Measurements from ENCODE around the gene RBBP8NL. TPM values are rescaled to one million over a fixed set of nuclear protein-coding genes. Genes with fewer than 3 reads are reported as not detected.
A peak's percentile ranks its signal among the peaks of the same experiment; 100 is the strongest.

RBBP8NL gene
- total RNA-seq, 2 experiments from 2014 or later, result not detected

DNA sequence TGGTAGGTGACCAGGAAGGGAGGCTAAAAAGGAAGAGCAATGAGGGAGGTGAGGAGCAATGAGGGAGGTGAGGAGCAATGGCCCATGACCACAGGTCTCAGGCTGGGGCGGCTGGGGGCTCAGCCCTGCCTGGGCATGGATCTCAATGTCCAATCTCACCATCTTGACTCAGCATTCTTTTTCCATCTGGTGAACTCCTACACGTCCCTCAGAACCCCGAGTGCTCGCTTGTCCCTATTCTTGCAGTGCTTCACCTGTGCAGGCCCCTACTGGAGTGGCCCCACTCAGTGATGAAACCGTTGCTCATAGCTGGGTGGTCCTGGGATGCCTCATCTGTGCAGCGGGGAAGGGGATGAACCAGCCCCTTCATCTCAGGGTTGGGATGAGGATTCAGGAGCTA lies 16.9 kb upstream of the RBBP8NL start:
- DNase-seq (no peak), ATAC-seq (ENCODE audit: poor library complexity) (no peak)
- no peak overlapping the region for H3K4me3 Mint-ChIP-seq
- H3K4me1 Mint-ChIP-seq (ENCODE audit: low read depth), result no peaks in the 10 kb centered on the region
- CTCF ChIA-PET, result no interaction called here
- H3K9me3 Mint-ChIP-seq, result no peaks in the 10 kb centered on the region
- Histone ChIP-seq H3K4me1 (ENCODE audit: insufficient read depth, low read length) (no peaks in the 10 kb centered on the region), H3K9me3 (ENCODE audit: control insufficient read depth in 1 of 2, insufficient read depth in 1 of 2, low read length in 2 of 2) (peaks cover 0 to 3% of the 10 kb centered on the region in 2 experiments), H3K27ac (ENCODE audit: low read depth in 1 of 2, low read length in 2 of 2) (no peak overlapping the region), H3K36me3 (ENCODE audit: insufficient read depth, low read length) (no peaks in the 10 kb centered on the region), H3K4me3 (ENCODE audit: low read length) (no peak overlapping the region), H3K27me3 (ENCODE audit: control insufficient read depth in 1 of 2, insufficient read depth in 2 of 2, low read length in 2 of 2) (peaks cover 2 to 5% of the 10 kb centered on the region in 2 experiments)
- POLR2A ChIA-PET, result no interaction called here
- no peaks in the 10 kb centered on the region for H3K36me3 Mint-ChIP-seq (ENCODE audit: low read depth)
- TF ChIP-seq, protein P1, sequence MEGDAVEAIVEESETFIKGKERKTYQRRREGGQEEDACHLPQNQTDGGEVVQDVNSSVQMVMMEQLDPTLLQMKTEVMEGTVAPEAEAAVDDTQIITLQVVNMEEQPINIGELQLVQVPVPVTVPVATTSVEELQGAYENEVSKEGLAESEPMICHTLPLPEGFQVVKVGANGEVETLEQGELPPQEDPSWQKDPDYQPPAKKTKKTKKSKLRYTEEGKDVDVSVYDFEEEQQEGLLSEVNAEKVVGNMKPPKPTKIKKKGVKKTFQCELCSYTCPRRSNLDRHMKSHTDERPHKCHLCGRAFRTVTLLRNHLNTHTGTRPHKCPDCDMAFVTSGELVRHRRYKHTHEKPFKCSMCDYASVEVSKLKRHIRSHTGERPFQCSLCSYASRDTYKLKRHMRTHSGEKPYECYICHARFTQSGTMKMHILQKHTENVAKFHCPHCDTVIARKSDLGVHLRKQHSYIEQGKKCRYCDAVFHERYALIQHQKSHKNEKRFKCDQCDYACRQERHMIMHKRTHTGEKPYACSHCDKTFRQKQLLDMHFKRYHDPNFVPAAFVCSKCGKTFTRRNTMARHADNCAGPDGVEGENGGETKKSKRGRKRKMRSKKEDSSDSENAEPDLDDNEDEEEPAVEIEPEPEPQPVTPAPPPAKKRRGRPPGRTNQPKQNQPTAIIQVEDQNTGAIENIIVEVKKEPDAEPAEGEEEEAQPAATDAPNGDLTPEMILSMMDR (IDR thresholded peaks at IDR 0.05), result no peak
- intact Hi-C loops (cut with DNase I, micrococcal nuclease), result no loop called here
- peaks cover 12% of the 10 kb centered on the region for H3K27me3 Mint-ChIP-seq
- H3K27ac Mint-ChIP-seq, result no peak overlapping the region

DNA sequence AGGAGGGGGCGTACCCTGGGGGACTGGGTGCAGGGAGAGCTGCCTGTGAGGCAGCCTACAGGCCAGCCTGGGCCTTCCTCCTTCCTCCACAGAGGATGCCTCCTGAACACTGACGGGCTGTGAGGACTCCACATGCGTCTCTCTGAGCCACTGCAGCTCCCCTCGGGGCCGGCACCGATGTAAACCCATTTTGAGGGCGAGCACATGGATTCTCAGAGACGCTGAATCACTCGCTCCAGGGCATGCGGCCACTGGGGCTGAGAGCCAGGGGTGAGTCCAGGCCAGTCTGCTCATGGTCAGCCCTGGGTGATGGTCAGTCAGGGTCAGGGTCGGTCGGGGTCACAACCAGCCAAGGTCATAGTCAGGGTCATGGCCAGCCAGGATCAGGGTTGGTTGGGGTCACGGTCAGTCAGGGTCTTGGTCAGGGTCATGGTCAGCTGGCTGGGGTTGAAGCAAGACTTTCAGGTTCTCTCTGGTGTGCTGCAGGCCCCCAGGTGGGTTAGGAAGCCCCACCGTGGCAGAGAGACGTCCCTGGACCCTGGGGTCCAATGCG lies 14.7 kb upstream of the RBBP8NL start:
- Histone ChIP-seq H3K9me3 (ENCODE audit: control insufficient read depth in 1 of 2, insufficient read depth in 1 of 2, low read length in 2 of 2) (peaks cover 0 to 7% of the 10 kb centered on the region in 2 experiments), H3K27ac (ENCODE audit: low read depth in 1 of 2, low read length in 2 of 2) (no peak overlapping the region), H3K27me3 (ENCODE audit: control insufficient read depth in 1 of 2, insufficient read depth in 2 of 2, low read length in 2 of 2) (peaks cover 2 to 5% of the 10 kb centered on the region in 2 experiments), H3K4me1 (ENCODE audit: insufficient read depth, low read length) (no peaks in the 10 kb centered on the region), H3K4me3 (ENCODE audit: low read length) (no peak overlapping the region), H3K36me3 (ENCODE audit: insufficient read depth, low read length) (no peaks in the 10 kb centered on the region)
- POLR2A ChIA-PET, result no interaction called here
- DNase-seq (no peak), ATAC-seq (ENCODE audit: poor library complexity) (no peak)
- H3K27me3 Mint-ChIP-seq, result peaks cover 6% of the 10 kb centered on the region
- no peak overlapping the region for H3K4me3 Mint-ChIP-seq
- H3K9me3 Mint-ChIP-seq, result no peaks in the 10 kb centered on the region
- TF ChIP-seq, protein P1 (IDR thresholded peaks at IDR 0.05), result no peak
- CTCF ChIA-PET, result no interaction called here
- H3K4me1 Mint-ChIP-seq (ENCODE audit: low read depth), result no peaks in the 10 kb centered on the region
- no peak overlapping the region for H3K27ac Mint-ChIP-seq
- H3K36me3 Mint-ChIP-seq (ENCODE audit: low read depth), result no peaks in the 10 kb centered on the region
- intact Hi-C loops (cut with DNase I, micrococcal nuclease), result no loop called here

DNA sequence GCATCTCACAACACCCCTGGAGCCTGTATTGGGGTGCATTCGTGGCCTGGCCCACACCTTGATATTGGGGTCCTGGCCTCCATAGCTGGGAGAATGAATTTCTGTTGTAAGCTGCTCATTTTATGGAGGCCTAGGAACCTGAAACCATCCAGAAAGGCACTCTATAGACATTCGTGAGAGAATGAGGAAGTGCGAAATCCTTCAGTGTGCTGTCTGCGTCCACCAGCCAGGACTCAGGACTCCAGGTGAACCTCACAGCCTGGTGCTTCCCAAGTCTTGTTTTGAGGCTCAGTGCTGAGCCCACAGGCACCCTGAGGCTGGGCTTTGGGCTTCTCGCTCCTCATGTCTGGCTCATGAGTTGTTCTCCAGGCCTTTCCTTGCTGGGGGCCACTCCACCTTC lies 11.9 kb upstream of the RBBP8NL start:
- POLR2A ChIA-PET, result no interaction called here
- no peak overlapping the region for H3K27ac Mint-ChIP-seq
- intact Hi-C loops (cut with DNase I, micrococcal nuclease), result no loop called here
- H3K27me3 ChIP-seq (ENCODE audit: control insufficient read depth in 1 of 2, insufficient read depth in 2 of 2, low read length in 2 of 2), result peaks cover 2 to 17% of the 10 kb centered on the region in 2 experiments
- H3K27ac ChIP-seq (ENCODE audit: low read depth in 1 of 2, low read length in 2 of 2), result no peak overlapping the region
- CTCF ChIA-PET, result no interaction called here
- TF ChIP-seq, protein P1 (IDR thresholded peaks at IDR 0.05), result no peak
- no peak overlapping the region for H3K4me3 Mint-ChIP-seq
- H3K36me3 ChIP-seq (ENCODE audit: insufficient read depth, low read length), result no peaks in the 10 kb centered on the region
- H3K9me3 Mint-ChIP-seq, result no peaks in the 10 kb centered on the region
- H3K4me3 ChIP-seq (ENCODE audit: low read length), result no peak overlapping the region
- H3K27me3 Mint-ChIP-seq, result peaks cover 23% of the 10 kb centered on the region
- no peaks in the 10 kb centered on the region for H3K36me3 Mint-ChIP-seq (ENCODE audit: low read depth)
- peak in 1 of 14 experiments; percentile 16 for DNase-seq
- H3K9me3 ChIP-seq (ENCODE audit: control insufficient read depth in 1 of 2, insufficient read depth in 1 of 2, low read length in 2 of 2), result peaks cover 0 to 10% of the 10 kb centered on the region in 2 experiments
- no peaks in the 10 kb centered on the region for H3K4me1 Mint-ChIP-seq (ENCODE audit: low read depth)
- no peak for ATAC-seq (ENCODE audit: poor library complexity)
- H3K4me1 ChIP-seq (ENCODE audit: insufficient read depth, low read length), result no peaks in the 10 kb centered on the region

Measured in CD4-positive, alpha-beta T cell (primary cell).